Transverse colon (tissue), 4 donors: ENCODE results near the gene ZBTB12.

Source experiments
- EP300 ChIP-seq: sonication (generic); formaldehyde crosslinking; IDR thresholded peaks from one replicate; pipeline ENCODE4 v1.6.1; 2017; ENCODE audit warnings: antibody characterized with exemption, low read depth
- POLR2A ChIP-seq: fragments of 450-650 bp; IDR thresholded peaks from one replicate; pipeline ENCODE4 v1.6.1; 2016; ENCODE audit warnings: antibody characterized with exemption, mild to moderate bottlenecking, moderate library complexity
- POLR2AphosphoS5 ChIP-seq, 3 donors: sonication (generic); formaldehyde crosslinking; IDR thresholded peaks; one replicate each; pipeline ENCODE4 v1.6.1; 2016; ENCODE audit warnings: antibody characterized with exemption in 3 of 3
- TF ChIP-seq, protein P1 (sequence below), 5 experiments: fragments of 200-600 bp in 3 of 5; fragments of 450-650 bp in 2 of 5; sonication (generic) in 3 of 5; IDR thresholded peaks; 1 replicate in 2 of 5; 2 replicates in 3 of 5; pipeline ENCODE4 v1.5.1; 2016 to 2017; ENCODE audit warnings: antibody characterized with exemption in 5 of 5, inconsistent platforms in 3 of 5, mild to moderate bottlenecking in 2 of 5, moderate library complexity in 1 of 5

GRCh38 chr6:31945507-31946369 is 43.9 kb upstream of the ZBTB12 start, which contains the start of gene CFB:
- no peak for TF ChIP-seq EP300
- TF ChIP-seq, protein P1, sequence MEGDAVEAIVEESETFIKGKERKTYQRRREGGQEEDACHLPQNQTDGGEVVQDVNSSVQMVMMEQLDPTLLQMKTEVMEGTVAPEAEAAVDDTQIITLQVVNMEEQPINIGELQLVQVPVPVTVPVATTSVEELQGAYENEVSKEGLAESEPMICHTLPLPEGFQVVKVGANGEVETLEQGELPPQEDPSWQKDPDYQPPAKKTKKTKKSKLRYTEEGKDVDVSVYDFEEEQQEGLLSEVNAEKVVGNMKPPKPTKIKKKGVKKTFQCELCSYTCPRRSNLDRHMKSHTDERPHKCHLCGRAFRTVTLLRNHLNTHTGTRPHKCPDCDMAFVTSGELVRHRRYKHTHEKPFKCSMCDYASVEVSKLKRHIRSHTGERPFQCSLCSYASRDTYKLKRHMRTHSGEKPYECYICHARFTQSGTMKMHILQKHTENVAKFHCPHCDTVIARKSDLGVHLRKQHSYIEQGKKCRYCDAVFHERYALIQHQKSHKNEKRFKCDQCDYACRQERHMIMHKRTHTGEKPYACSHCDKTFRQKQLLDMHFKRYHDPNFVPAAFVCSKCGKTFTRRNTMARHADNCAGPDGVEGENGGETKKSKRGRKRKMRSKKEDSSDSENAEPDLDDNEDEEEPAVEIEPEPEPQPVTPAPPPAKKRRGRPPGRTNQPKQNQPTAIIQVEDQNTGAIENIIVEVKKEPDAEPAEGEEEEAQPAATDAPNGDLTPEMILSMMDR (IDR thresholded peaks at IDR 0.05): no peak
- TF ChIP-seq POLR2AphosphoS5 (IDR thresholded peaks at IDR 0.05): peak in 2 of 3 donors; percentile 8 to 66
- TF ChIP-seq POLR2A: peak; percentile 22
